Adrenal gland (tissue), 12 donors: Measurements from ENCODE around the gene COBLL1. TPM values are rescaled to one million over a fixed set of nuclear protein-coding genes. Genes with fewer than 3 reads are reported as not detected.

Experiments used
- DNase-seq, 7 donors: peaks; one replicate each; pipeline ENCODE4 v3.0.0-alpha.2; 2019 to 2020
- H3K27ac ChIP-seq, 5 donors: fragments of 200-600 bp; sonication (generic) in 4 of 5; 1 replicate in 3 of 5; 2 replicates in 2 of 5; pipeline versions ENCODE4 v1.5.1 to v1.8.0; 2016 to 2020; ENCODE audit warnings: mild to moderate bottlenecking in 1 of 5
- H3K27me3 ChIP-seq: fragments of 200-600 bp; 2 replicates; pipeline ENCODE4 v1.8.0; 2021
- H3K36me3 ChIP-seq, 2 donors: fragments of 200-600 bp; replicated peaks in 1 of 2; 1 replicate in 1 of 2; 2 replicates in 1 of 2; pipeline versions ENCODE4 v1.5.1 to v1.8.0; 2018 to 2022
- H3K4me1 ChIP-seq, 2 donors: fragments of 200-600 bp; replicated peaks in 1 of 2; 1 replicate in 1 of 2; 2 replicates in 1 of 2; pipeline versions ENCODE4 v1.5.1 to v1.8.0; 2018 to 2021
- H3K4me3 ChIP-seq, 4 donors: fragments of 200-600 bp; sonication (generic) in 3 of 4; one replicate each; pipeline ENCODE4 v1.5.1; 2016 to 2018
- H3K9me3 ChIP-seq, 3 donors: fragments of 200-600 bp; sonication (generic) in 1 of 3; replicated peaks in 1 of 3; 1 replicate in 2 of 3; 2 replicates in 1 of 3; pipeline versions ENCODE4 v1.5.1 to v1.8.0; 2016 to 2021
- POLR2A ChIP-seq, 2 donors: fragments of 450-650 bp; IDR thresholded peaks; one replicate each; pipeline ENCODE4 v1.6.1; 2017; ENCODE audit warnings: antibody characterized with exemption in 2 of 2, mild to moderate bottlenecking in 2 of 2, moderate library complexity in 1 of 2
- WGBS, 4 donors: extraction: QIAGEN DNeasy Blood & Tissue Kit in 2 of 4; methylation state at CpG; one replicate each; pipeline versions ENCODE4 v1.1.5 to v1.1.7; 2013 to 2017; 5-methylcytosine and 5-hydroxymethylcytosine counted together
- intact Hi-C, 2 donors: fragments of 100-400 bp; cut with DNase I; formaldehyde crosslinking; loops; one replicate each; pipeline versions ENCODE4 v1.14.1 to v1.15.0; 2022 to 2023
- polyA plus RNA-seq, 3 donors: library from polyadenylated mRNA; stranded (reverse); fragments of 200-250 nt in 2 of 3; fragments of 350-450 nt in 1 of 3; fragmentation: Illumina TruSeq in 1 of 3; extraction: RNeasy Lipid Tissue Mini Kit (QIAGEN cat#74804) in 1 of 3; gene quantifications; one replicate each; pipeline ENCODE4 v1.2.3, GENCODE V29; 2013 to 2014
- total RNA-seq, 9 donors: library from RNA; depleted of rRNA in 4 of 9; stranded (reverse); fragments of >200 nt in 4 of 9; fragments of 120-200 nt in 1 of 9; fragmentation: NEBNext Ultra II Directional in 1 of 9; extraction: Animal tissue kit (Norgen Biotek cat#: 25700) in 1 of 9; gene quantifications; one replicate each; pipeline versions ENCODE4 v1.1.0 to v1.2.4, GENCODE V29; 2013 to 2023
- TF ChIP-seq, protein P1 (sequence below), 6 experiments: fragments of 450-650 bp in 4 of 6; fragments of 200-600 bp in 2 of 6; sonication (generic) in 1 of 6; IDR thresholded peaks; 1 replicate in 5 of 6; 2 replicates in 1 of 6; pipeline versions ENCODE4 v1.5.1 to v1.8.0; 2016 to 2021; ENCODE audit warnings: antibody characterized with exemption in 6 of 6, mild to moderate bottlenecking in 2 of 6, moderate library complexity in 1 of 6
- donor health status: healthy with polysubstance abuse.
- donor health status: Bipolar disorder and iron deficiency.
- donor health status: DM: yes; HTN: yes; CAD: no.
- donor health status: DM: no; HTN: no; CAD: no.
- donor health status: DM: no; HTN: no; CAD: no.
- donor health status: DM: yes; HTN: yes; CAD: no.

COBLL1 gene
- total and polyA plus RNA-seq, 12 donors = 25.8 to 365 (median 212) TPM

DNA sequence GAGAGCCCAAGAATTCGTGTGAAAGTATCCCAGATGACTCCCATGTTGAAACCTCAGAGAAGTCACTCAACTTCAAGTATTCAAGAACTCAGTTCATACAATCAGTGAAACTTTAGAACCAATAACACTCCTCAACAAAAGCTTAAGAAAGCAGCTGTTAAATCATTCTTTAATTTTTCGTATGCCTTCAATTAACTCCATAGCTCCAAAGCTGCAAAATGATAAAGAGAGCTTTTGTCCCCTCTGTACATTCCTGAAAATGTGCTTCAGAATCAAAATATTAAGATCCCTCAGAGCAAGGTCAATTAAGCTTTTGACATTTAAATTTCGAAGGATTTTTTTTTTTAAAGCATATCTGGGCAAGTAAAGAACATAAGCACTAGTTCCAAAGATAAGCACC, 4.7 kb downstream of the COBLL1 start:
- peak overlapping the region in 3 of 5 donors; percentile 26 to 96 (median 95) for H3K27ac ChIP-seq
- H3K9me3 ChIP-seq = no peaks in the 10 kb centered on the region
- no peak for TF ChIP-seq POLR2A (IDR thresholded peaks at IDR 0.05)
- TF ChIP-seq, protein P1, sequence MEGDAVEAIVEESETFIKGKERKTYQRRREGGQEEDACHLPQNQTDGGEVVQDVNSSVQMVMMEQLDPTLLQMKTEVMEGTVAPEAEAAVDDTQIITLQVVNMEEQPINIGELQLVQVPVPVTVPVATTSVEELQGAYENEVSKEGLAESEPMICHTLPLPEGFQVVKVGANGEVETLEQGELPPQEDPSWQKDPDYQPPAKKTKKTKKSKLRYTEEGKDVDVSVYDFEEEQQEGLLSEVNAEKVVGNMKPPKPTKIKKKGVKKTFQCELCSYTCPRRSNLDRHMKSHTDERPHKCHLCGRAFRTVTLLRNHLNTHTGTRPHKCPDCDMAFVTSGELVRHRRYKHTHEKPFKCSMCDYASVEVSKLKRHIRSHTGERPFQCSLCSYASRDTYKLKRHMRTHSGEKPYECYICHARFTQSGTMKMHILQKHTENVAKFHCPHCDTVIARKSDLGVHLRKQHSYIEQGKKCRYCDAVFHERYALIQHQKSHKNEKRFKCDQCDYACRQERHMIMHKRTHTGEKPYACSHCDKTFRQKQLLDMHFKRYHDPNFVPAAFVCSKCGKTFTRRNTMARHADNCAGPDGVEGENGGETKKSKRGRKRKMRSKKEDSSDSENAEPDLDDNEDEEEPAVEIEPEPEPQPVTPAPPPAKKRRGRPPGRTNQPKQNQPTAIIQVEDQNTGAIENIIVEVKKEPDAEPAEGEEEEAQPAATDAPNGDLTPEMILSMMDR (IDR thresholded peaks at IDR 0.05) = no peak
- no peak for DNase-seq
- H3K27me3 ChIP-seq = no peaks in the 10 kb centered on the region
- intact Hi-C loops = no loop called here
- H3K4me1 ChIP-seq = peaks cover 20 to 44% of the 10 kb centered on the region in 2 donors
- no peaks in the 10 kb centered on the region for H3K36me3 ChIP-seq
- 36 to 47% (median 41%) methylated on average over 3 of the region's 3 CpGs for WGBS, 4 donors
- peak overlapping the region in 2 of 4 donors; percentile 0 to 96 for H3K4me3 ChIP-seq

DNA sequence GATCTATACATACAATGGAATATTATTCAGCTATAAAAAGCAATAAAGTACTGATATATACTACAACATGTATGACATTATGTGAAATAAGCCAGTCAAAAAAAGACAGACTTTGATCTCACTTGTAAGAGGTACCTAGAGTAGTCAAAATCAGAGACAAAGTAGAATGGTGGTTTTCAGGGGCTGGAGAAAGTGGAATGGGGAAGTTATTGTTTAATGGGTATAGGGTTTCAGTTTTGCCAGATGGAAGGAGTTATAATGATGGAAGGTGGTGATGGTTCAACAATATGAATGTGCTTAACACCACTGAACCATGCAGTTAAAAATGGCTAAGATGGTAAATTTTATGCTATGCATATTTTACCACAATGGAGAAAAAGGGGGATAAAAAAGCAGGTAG, 6.3 kb downstream of the COBLL1 start:
- H3K9me3 ChIP-seq = no peaks in the 10 kb centered on the region
- H3K36me3 ChIP-seq = no peaks in the 10 kb centered on the region
- H3K4me3 ChIP-seq = no peak overlapping the region
- TF ChIP-seq, protein P1 (IDR thresholded peaks at IDR 0.05) = no peak
- TF ChIP-seq POLR2A (IDR thresholded peaks at IDR 0.05) = no peak
- H3K4me1 ChIP-seq = peaks cover 20 to 44% of the 10 kb centered on the region in 2 donors
- intact Hi-C loops = no loop called here
- no peaks in the 10 kb centered on the region for H3K27me3 ChIP-seq
- no peak for DNase-seq
- no peak overlapping the region for H3K27ac ChIP-seq

DNA sequence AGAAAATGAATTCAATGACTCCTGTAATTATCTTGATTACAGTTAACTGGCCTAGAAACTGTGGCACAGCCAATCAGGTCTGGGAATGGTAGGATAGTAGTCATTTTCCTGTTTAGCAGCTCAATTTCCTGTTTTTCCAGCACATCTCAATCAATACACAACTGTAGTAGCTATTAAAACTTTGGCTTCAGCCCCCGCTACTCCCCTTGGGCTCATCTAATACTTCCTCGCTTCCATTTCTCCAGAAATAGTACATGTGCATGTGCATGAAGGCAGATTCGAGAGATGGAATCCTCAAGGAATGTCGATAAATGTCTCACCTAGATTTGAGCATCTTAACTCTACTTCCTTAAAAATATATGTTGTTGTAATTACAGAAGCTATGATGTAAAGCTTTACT, 9.7 kb downstream of the COBLL1 start:
- Histone ChIP-seq H3K4me1 (peaks cover 18 to 48% of the 10 kb centered on the region in 2 donors), H3K36me3 (no peaks in the 10 kb centered on the region), H3K9me3 (no peaks in the 10 kb centered on the region), H3K27me3 (no peaks in the 10 kb centered on the region), H3K27ac (no peak overlapping the region), H3K4me3 (no peak overlapping the region)
- intact Hi-C loops = no loop called here
- 86 to 95% (median 91%) methylated on average over 4 of the region's 4 CpGs for WGBS, 4 donors
- TF ChIP-seq, protein P1 (IDR thresholded peaks at IDR 0.05) = no peak
- no peak for TF ChIP-seq POLR2A (IDR thresholded peaks at IDR 0.05)
- DNase-seq = no peak

DNA sequence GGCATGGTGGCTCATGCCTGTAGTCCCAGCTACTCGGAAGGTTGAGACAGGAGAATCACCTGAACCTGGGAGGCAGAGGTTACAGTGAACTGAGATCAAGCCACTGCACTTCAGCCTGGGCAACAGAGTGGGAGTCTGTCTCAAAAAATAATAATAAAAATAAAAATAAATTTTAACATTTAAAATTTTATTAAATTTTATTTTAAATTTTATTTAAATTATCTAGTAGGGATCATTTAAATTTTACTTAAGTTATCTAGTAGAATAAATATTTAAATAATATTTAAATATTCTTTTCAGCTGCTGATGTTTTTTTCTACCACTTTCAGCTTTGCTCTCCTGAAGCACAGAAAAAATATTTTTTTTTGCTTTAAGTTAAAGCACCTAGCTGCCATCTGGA, 10.4 kb downstream of the COBLL1 start:
- 94 to 97% (median 96%) methylated on average over 1 of the region's 1 CpG for WGBS, 4 donors
- TF ChIP-seq, protein P1 (IDR thresholded peaks at IDR 0.05) = no peak
- H3K27me3 ChIP-seq = no peaks in the 10 kb centered on the region
- H3K27ac ChIP-seq = no peak overlapping the region
- no peak for DNase-seq
- H3K4me1 ChIP-seq = peaks cover 20 to 46% of the 10 kb centered on the region in 2 donors
- no peak overlapping the region for H3K4me3 ChIP-seq
- intact Hi-C loops = no loop called here
- H3K9me3 ChIP-seq = no peaks in the 10 kb centered on the region
- H3K36me3 ChIP-seq = no peaks in the 10 kb centered on the region
